K562 (cell line): ENCODE results near the gene TBC1D25.

ENCODE experiments used
- DIDO1 ChIP-seq: fragments of 450-650 bp; IDR thresholded peaks from 2 replicates; pipeline ENCODE4 v1.6.1; 2016; ENCODE audit warnings: low read depth, missing biosample characterization, missing genetic modification characterization
- IRF2 ChIP-seq: sonication (generic); formaldehyde crosslinking; IDR thresholded peaks from 2 replicates; pipeline ENCODE4 v1.8.1; 2022; ENCODE audit warnings: mild to moderate bottlenecking, missing genetic modification reagents
- SIN3A ChIP-seq, 2 experiments: fragments of 150-350 bp in 1 of 2; IDR thresholded peaks; 2 replicates each; pipeline ENCODE4 v1.6.1; 2011 to 2016; ENCODE audit warnings: borderline replicate concordance in 2 of 2, low read depth in 2 of 2, low read length in 2 of 2, mild to moderate bottlenecking in 2 of 2, moderate library complexity in 2 of 2; ENCODE audit not compliant: control insufficient read depth in 1 of 2
- TEAD4 ChIP-seq, 2 experiments: sonication (generic) in 1 of 2; formaldehyde crosslinking in 1 of 2; IDR thresholded peaks; 2 replicates each; pipeline versions ENCODE4 v1.6.1 to v1.8.0; 2012 to 2022; ENCODE audit warnings: borderline replicate concordance in 1 of 2, inconsistent platforms in 1 of 2, low read length in 1 of 2, mild to moderate bottlenecking in 1 of 2, missing genetic modification reagents in 1 of 2
- ZNF316 ChIP-seq: fragments of 450-650 bp; IDR thresholded peaks from 2 replicates; pipeline ENCODE4 v1.6.1; 2016

GRCh38 chrX:48520455-48520854 is 19.1 kb upstream of the TBC1D25 start:
- TF ChIP-seq SIN3A (IDR thresholded peaks at IDR 0.05; ENCODE audit: borderline replicate concordance in 2 of 2, control insufficient read depth in 1 of 2, low read depth in 2 of 2, low read length in 2 of 2) (no peak), IRF2 (CRISPR knock-in tag) (no peak), ZNF316 (no peak), DIDO1 (no peak), TEAD4 (IDR thresholded peaks at IDR 0.05; ENCODE audit: low read length) (no peak), TEAD4 (CRISPR knock-in tag; IDR thresholded peaks at IDR 0.05; ENCODE audit: borderline replicate concordance) (no peak)
